ENCODE measurements around the gene NUDCD2.
A peak's percentile ranks its signal among the peaks of the same experiment; 100 is the strongest.
"Not testable (repeated sequence)": the region's sequence is repeated elsewhere in the genome, so short reads cannot be mapped to it uniquely, and the experiment has no call there.

NUDCD2 gene

GRCh38 chr5:163426128-163426527 lies 33.8 kb downstream of the NUDCD2 start:
- not testable (repeated sequence) for DNase-seq (ENCODE audit: low read depth, low spot score)

- no peak for DNase-seq (ENCODE audit: low read depth, low spot score)
Measured at GRCh38 chr5:163424836-163425235, 35.1 kb downstream of the NUDCD2 start.

- DNase-seq (ENCODE audit: low read depth, low spot score) = not testable (repeated sequence)
Measured at GRCh38 chr5:163415673-163416072, 44.2 kb downstream of the NUDCD2 start.

GRCh38 chr5:163410505-163410904 lies 49.4 kb downstream of the NUDCD2 start:
- DNase-seq (ENCODE audit: low read depth, low spot score) = no peak

- no peak for DNase-seq (ENCODE audit: low read depth, low spot score)
Measured at GRCh38 chr5:163409384-163409783, 50.5 kb downstream of the NUDCD2 start.

GRCh38 chr5:163408311-163408923 lies 51.5 kb downstream of the NUDCD2 start:
- DNase-seq (ENCODE audit: low read depth, low spot score) = peak; percentile 6

- no peak for DNase-seq (ENCODE audit: low read depth, low spot score)
Measured at GRCh38 chr5:163407034-163407655, 52.8 kb downstream of the NUDCD2 start.

GRCh38 chr5:163404364-163405173 lies 55.3 kb downstream of the NUDCD2 start:
- DNase-seq (ENCODE audit: low read depth, low spot score) = no peak

- DNase-seq (ENCODE audit: low read depth, low spot score) = no peak
Measured at GRCh38 chr5:163402007-163402406, 57.9 kb downstream of the NUDCD2 start.

- no peak for DNase-seq (ENCODE audit: low read depth, low spot score)
Measured at GRCh38 chr5:163401271-163401670, 58.6 kb downstream of the NUDCD2 start.

GRCh38 chr5:163399923-163400322 lies 60.0 kb downstream of the NUDCD2 start:
- DNase-seq (ENCODE audit: low read depth, low spot score) = no peak

GRCh38 chr5:163397354-163397753 lies 62.5 kb downstream of the NUDCD2 start:
- DNase-seq (ENCODE audit: low read depth, low spot score) = no peak

- DNase-seq (ENCODE audit: low read depth, low spot score) = not testable (repeated sequence)
Measured at GRCh38 chr5:163396818-163397340, 63.0 kb downstream of the NUDCD2 start.
